ENCODE results near the gene CBFA2T3. TPM values are rescaled to one million over a fixed set of nuclear protein-coding genes. Genes with fewer than 3 reads are reported as not detected.

The CBFA2T3 gene
- total and polyA plus RNA-seq, 2 of the 13 experiments (the other 11 are each of a cell fraction or from before 2014, with no cell fraction given): 0.05 TPM; not detected in 1

- no peaks in the 10 kb centered on the region for H3K4me1 ChIP-seq (ENCODE audit: insufficient read depth, low read length)
- CTCF ChIA-PET (ENCODE audit: low intra/inter-chr PET ratio, low total read pairs): no interaction called here
- BruUV-seq (replicated peaks): no TSS peak
- no peaks in the 10 kb centered on the region for H3K36me3 ChIP-seq (replicated peaks in 1 of 2; ENCODE audit: control insufficient read depth in 1 of 2, insufficient read depth in 2 of 2, low read length in 2 of 2)
- no peak overlapping the region for H3K9ac ChIP-seq (ENCODE audit: insufficient read depth, low read depth, low read length)
- H3K27me3 ChIP-seq (ENCODE audit: control insufficient read depth in 1 of 2, insufficient read depth in 2 of 2, low read length in 2 of 2): peaks cover 15 to 54% of the 10 kb centered on the region in 2 experiments; a peak in 4 of 5 replicates
- DNase-seq (ENCODE audit: low spot score): no peak
- TF ChIP-seq NBN (conservative IDR thresholded peaks at IDR 0.05): no peak
- TF ChIP-seq ZNF160 (CRISPR knock-in tag; IDR thresholded peaks at IDR 0.05): no peak
- no peak overlapping the region for H2AFZ ChIP-seq (ENCODE audit: low read length)
- no peaks in the 10 kb centered on the region; the same call in 1 of the 2 replicates for H4K20me1 ChIP-seq (ENCODE audit: insufficient read depth, low read length)
- no peak overlapping the region for H3K27ac ChIP-seq (ENCODE audit: extremely low read length, insufficient read depth, low read length)
- ATAC-seq: no peak; the same call in 2 of the 3 replicates
- WGBS (ENCODE audit: low lambda C conversion rate): 5% methylated on average over 11 of the region's 20 CpGs
- H3K4me2 ChIP-seq (ENCODE audit: low read depth, low read length): no peak overlapping the region
- H3K9me3 ChIP-seq (ENCODE audit: low read length): no peaks in the 10 kb centered on the region
- no peak overlapping the region for H3K4me3 ChIP-seq (replicated peaks in 1 of 3; ENCODE audit: insufficient read depth in 1 of 3, low read depth in 2 of 3, low read length in 3 of 3)
- no peak for FAIRE-seq
- no peaks in the 10 kb centered on the region for H3K79me2 ChIP-seq (ENCODE audit: insufficient read depth, low read length)
- POLR2A ChIA-PET: no interaction called here
- intact Hi-C loops (cut with micrococcal nuclease; ENCODE audit: unreplicated experiment) (no loop called here), in situ Hi-C loops (cut with HindIII; ENCODE audit: extremely low pct_ligation_motif_present, low pct_unique_long_range_greater_than_20kb) (no loop called here)
Measured at GRCh38 chr16:89015271-89015859, 38.4 kb upstream of the CBFA2T3 start.

- Histone ChIP-seq H3K27me3 (ENCODE audit: control insufficient read depth in 1 of 2, insufficient read depth in 2 of 2, low read length in 2 of 2) (peaks cover 11 to 46% of the 10 kb centered on the region in 2 experiments; a peak in 4 of 5 replicates), H3K4me3 (replicated peaks in 1 of 3; ENCODE audit: insufficient read depth in 1 of 3, low read depth in 2 of 3, low read length in 3 of 3) (no peak overlapping the region), H3K9me3 (ENCODE audit: low read length) (no peaks in the 10 kb centered on the region), H4K20me1 (ENCODE audit: insufficient read depth, low read length) (peaks cover 3% of the 10 kb centered on the region; the same call in 1 of the 2 replicates), H3K4me1 (ENCODE audit: insufficient read depth, low read length) (no peaks in the 10 kb centered on the region), H3K9ac (ENCODE audit: insufficient read depth, low read depth, low read length) (no peak overlapping the region), H3K79me2 (ENCODE audit: insufficient read depth, low read length) (no peaks in the 10 kb centered on the region), H3K36me3 (replicated peaks in 1 of 2; ENCODE audit: control insufficient read depth in 1 of 2, insufficient read depth in 2 of 2, low read length in 2 of 2) (no peaks in the 10 kb centered on the region), H2AFZ (ENCODE audit: low read length) (no peak overlapping the region), H3K27ac (ENCODE audit: extremely low read length, insufficient read depth, low read length) (no peak overlapping the region), H3K4me2 (ENCODE audit: low read depth, low read length) (no peak overlapping the region)
- ATAC-seq (peak; percentile 18; the same call in 2 of the 3 replicates), FAIRE-seq (no peak), DNase-seq (ENCODE audit: low spot score) (no peak)
- ChIA-PET POLR2A (no interaction called here), CTCF (ENCODE audit: low intra/inter-chr PET ratio, low total read pairs) (no interaction called here)
- 17% methylated on average over 14 of the region's 19 CpGs for WGBS (ENCODE audit: low lambda C conversion rate)
- TF ChIP-seq ZBTB38 (CRISPR knock-in tag; IDR thresholded peaks at IDR 0.05) (no peak), MNT (IDR thresholded peaks at IDR 0.05) (0 out of 2 replicates have a peak, but pooled peaks have one; percentile 12), ZNF629 (CRISPR knock-in tag; conservative IDR thresholded peaks at IDR 0.05) (no peak), HNRNPK (IDR thresholded peaks at IDR 0.05; ENCODE audit: low read depth, low read length, poor library complexity, severe bottlenecking) (peak; percentile 30)
- in situ Hi-C loops (cut with HindIII; ENCODE audit: extremely low pct_ligation_motif_present, low pct_unique_long_range_greater_than_20kb): no loop called here
- intact Hi-C loops (cut with micrococcal nuclease; ENCODE audit: unreplicated experiment): no loop called here
- BruUV-seq (replicated peaks): no TSS peak
Measured at GRCh38 chr16:89014403-89015230, 37.6 kb upstream of the CBFA2T3 start.

All from HepG2 (cell line).